ENCODE measurements around the gene TMEM98. TPM values are rescaled to one million over a fixed set of nuclear protein-coding genes. Genes with fewer than 3 reads are reported as not detected.

TMEM98 gene
- total RNA-seq, 2 experiments from 2014 or later = not detected

DNA sequence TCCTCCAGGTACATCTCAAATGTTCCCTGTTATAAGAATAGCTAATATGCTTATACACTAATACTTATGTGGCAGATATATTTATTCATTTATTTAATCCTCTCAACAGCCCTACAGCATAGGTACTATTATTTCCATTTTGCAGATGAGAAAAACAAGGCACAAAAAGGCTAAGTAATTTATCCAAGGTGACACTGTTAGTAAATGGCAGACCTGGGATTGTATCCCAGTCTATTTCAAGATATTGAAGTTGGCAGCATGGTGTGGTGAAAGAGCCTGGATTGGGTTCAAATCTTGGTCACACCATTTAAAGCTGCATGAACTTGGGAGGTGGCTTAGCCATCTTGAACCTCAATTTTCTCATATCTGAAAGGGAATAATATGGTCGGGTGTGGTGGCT, 27.2 kb downstream of the TMEM98 start:
- Histone ChIP-seq H3K4me2 (ENCODE audit: low read length) (no peak overlapping the region), H3K36me3 (ENCODE audit: insufficient read depth, low read length) (no peaks in the 10 kb centered on the region), H4K20me1 (ENCODE audit: insufficient read depth, low read length) (no peaks in the 10 kb centered on the region), H3K79me2 (ENCODE audit: insufficient read depth, low read depth, low read length) (no peaks in the 10 kb centered on the region), H2AFZ (ENCODE audit: low read length) (no peak overlapping the region), H3K9me3 (ENCODE audit: low read length) (no peaks in the 10 kb centered on the region), H3K9me2 (ENCODE audit: insufficient read depth, low read length) (no peaks in the 10 kb centered on the region), H3K27ac (ENCODE audit: low read depth, low read length, poor library complexity, severe bottlenecking) (no peak overlapping the region), H3K4me3 (ENCODE audit: low read depth, low read length, poor library complexity, severe bottlenecking) (no peak overlapping the region), H3K4me1 (ENCODE audit: insufficient read depth, low read length, poor library complexity, severe bottlenecking) (no peaks in the 10 kb centered on the region)
- intact Hi-C loops (cut with micrococcal nuclease; ENCODE audit: unreplicated experiment) = no loop called here
- BruUV-seq (replicated peaks) = no TSS peak
- TF ChIP-seq, protein P1, sequence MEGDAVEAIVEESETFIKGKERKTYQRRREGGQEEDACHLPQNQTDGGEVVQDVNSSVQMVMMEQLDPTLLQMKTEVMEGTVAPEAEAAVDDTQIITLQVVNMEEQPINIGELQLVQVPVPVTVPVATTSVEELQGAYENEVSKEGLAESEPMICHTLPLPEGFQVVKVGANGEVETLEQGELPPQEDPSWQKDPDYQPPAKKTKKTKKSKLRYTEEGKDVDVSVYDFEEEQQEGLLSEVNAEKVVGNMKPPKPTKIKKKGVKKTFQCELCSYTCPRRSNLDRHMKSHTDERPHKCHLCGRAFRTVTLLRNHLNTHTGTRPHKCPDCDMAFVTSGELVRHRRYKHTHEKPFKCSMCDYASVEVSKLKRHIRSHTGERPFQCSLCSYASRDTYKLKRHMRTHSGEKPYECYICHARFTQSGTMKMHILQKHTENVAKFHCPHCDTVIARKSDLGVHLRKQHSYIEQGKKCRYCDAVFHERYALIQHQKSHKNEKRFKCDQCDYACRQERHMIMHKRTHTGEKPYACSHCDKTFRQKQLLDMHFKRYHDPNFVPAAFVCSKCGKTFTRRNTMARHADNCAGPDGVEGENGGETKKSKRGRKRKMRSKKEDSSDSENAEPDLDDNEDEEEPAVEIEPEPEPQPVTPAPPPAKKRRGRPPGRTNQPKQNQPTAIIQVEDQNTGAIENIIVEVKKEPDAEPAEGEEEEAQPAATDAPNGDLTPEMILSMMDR (conservative IDR thresholded peaks at IDR 0.05; ENCODE audit: low read length) = no peak
- POLR2A ChIA-PET = no interaction called here
- DNase-seq (ENCODE audit: low spot score) = no peak
- CTCF ChIA-PET (ENCODE audit: unreplicated experiment) = no interaction called here

DNA sequence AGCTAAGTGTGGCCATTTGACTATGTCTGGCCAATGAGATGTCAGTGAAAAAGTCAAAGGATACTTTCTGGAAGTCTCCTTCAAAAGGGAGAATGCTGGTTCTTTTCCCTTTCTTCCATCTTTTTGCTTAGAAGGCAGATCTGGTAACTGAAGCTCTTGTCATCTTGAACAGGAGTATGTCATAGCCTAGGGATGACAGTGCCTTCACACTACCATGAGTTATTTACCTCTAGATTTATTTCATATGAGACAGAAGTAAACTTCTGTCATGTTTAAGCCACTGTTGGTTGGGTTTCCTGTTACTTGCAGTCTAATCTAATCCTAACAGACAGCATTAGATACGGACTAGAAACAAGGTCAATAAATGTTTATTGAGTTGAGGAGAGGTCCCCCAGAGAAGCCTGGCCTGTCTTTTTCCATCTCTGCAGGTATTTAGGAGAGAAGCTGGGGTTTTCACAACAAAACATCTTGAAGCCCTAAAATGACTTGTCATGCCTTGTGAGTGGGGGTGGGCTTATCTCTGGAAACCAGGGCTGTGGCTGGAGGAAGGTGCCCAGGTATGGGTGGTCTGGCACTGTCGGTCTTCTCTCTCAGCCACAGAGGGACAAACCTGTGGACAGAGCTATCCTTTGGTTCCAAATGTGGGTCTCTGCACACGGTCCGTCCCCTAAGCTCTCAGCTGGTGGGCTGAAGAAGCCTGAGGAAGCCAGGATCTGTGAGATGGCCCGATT, 28.5 kb downstream of the TMEM98 start:
- Histone ChIP-seq H3K79me2 (ENCODE audit: insufficient read depth, low read depth, low read length) (no peaks in the 10 kb centered on the region), H3K27ac (ENCODE audit: low read depth, low read length, poor library complexity, severe bottlenecking) (no peak overlapping the region), H3K36me3 (ENCODE audit: insufficient read depth, low read length) (no peaks in the 10 kb centered on the region), H3K4me2 (ENCODE audit: low read length) (no peak overlapping the region), H2AFZ (ENCODE audit: low read length) (no peak overlapping the region), H3K4me1 (ENCODE audit: insufficient read depth, low read length, poor library complexity, severe bottlenecking) (no peaks in the 10 kb centered on the region), H3K9me2 (ENCODE audit: insufficient read depth, low read length) (no peaks in the 10 kb centered on the region), H4K20me1 (ENCODE audit: insufficient read depth, low read length) (no peaks in the 10 kb centered on the region), H3K9me3 (ENCODE audit: low read length) (no peaks in the 10 kb centered on the region), H3K4me3 (ENCODE audit: low read depth, low read length, poor library complexity, severe bottlenecking) (no peak overlapping the region)
- no TSS peak for BruUV-seq (replicated peaks)
- intact Hi-C loops (cut with micrococcal nuclease; ENCODE audit: unreplicated experiment) = no loop called here
- no peak for TF ChIP-seq EZH2phosphoT487 (IDR thresholded peaks at IDR 0.05; ENCODE audit: borderline replicate concordance, low read depth, low read length)
- TF ChIP-seq, protein P1 (conservative IDR thresholded peaks at IDR 0.05; ENCODE audit: low read length) = no peak
- DNase-seq (ENCODE audit: low spot score) = no peak
- ChIA-PET POLR2A (no interaction called here), CTCF (ENCODE audit: unreplicated experiment) (no interaction called here)

DNA sequence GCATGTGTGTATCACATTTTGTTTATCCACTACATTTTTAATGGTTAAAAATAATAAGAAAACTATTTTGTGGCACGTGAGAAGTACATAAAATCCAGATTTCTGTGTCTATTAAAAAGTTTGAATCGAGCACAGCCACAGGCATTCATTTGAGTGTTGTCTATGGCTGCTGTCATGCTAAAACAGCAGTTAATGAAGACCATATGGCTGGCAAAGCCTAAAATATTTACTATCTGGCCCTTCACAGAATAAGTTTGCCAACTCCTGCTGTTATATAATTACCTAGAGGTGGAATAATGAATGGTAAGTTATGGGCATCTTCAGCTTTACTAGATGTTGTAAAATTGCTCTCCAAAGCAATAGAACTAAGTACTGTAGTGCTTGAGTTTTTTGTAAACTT, 30.5 kb downstream of the TMEM98 start:
- H4K20me1 ChIP-seq (ENCODE audit: insufficient read depth, low read length) = no peaks in the 10 kb centered on the region
- BruUV-seq (replicated peaks) = no TSS peak
- H3K27ac ChIP-seq (ENCODE audit: low read depth, low read length, poor library complexity, severe bottlenecking) = no peak overlapping the region
- TF ChIP-seq EZH2phosphoT487 (IDR thresholded peaks at IDR 0.05; ENCODE audit: borderline replicate concordance, low read depth, low read length) = no peak
- TF ChIP-seq, protein P1 (conservative IDR thresholded peaks at IDR 0.05; ENCODE audit: low read length) = no peak
- H3K4me1 ChIP-seq (ENCODE audit: insufficient read depth, low read length, poor library complexity, severe bottlenecking) = no peaks in the 10 kb centered on the region
- H3K4me2 ChIP-seq (ENCODE audit: low read length) = no peak overlapping the region
- H3K4me3 ChIP-seq (ENCODE audit: low read depth, low read length, poor library complexity, severe bottlenecking) = no peak overlapping the region
- H3K9me2 ChIP-seq (ENCODE audit: insufficient read depth, low read length) = no peaks in the 10 kb centered on the region
- no peak for DNase-seq (ENCODE audit: low spot score)
- ChIA-PET CTCF (ENCODE audit: unreplicated experiment) (no interaction called here), POLR2A (no interaction called here)
- H2AFZ ChIP-seq (ENCODE audit: low read length) = no peak overlapping the region
- no peaks in the 10 kb centered on the region for H3K36me3 ChIP-seq (ENCODE audit: insufficient read depth, low read length)
- H3K79me2 ChIP-seq (ENCODE audit: insufficient read depth, low read depth, low read length) = no peaks in the 10 kb centered on the region
- no peaks in the 10 kb centered on the region for H3K9me3 ChIP-seq (ENCODE audit: low read length)
- intact Hi-C loops (cut with micrococcal nuclease; ENCODE audit: unreplicated experiment) = no loop called here

Measured in OCI-LY7 (cell line).